RWPE2 (cell line): ENCODE measurements around the gene IFNG-AS1.
A peak's percentile ranks its signal among the peaks of the same experiment; 100 is the strongest.

Experiments
- ATAC-seq: fragments of 200-7000 bp; cut with Tn5 transposase; 3 replicates; pipeline ENCODE4 v1.9.1; 2021; ENCODE audit warnings: low read depth
- DNase-seq: peaks from one replicate; pipeline ENCODE4 v3.0.0-alpha.2; 2020; ENCODE audit warnings: low spot score
- H3K27ac ChIP-seq: fragments of 450-650 bp; 2 replicates; pipeline ENCODE4 v1.5.1; 2017; ENCODE audit warnings: mild to moderate bottlenecking; ENCODE audit not compliant: poor library complexity, severe bottlenecking
- H3K27me3 ChIP-seq: fragments of 250-450 bp; sonication (Bioruptor Pico); 2 replicates; pipeline ENCODE4 v1.5.1; 2021; ENCODE audit warnings: mild to moderate bottlenecking, moderate library complexity; ENCODE audit not compliant: insufficient read depth, poor library complexity, severe bottlenecking
- H3K36me3 ChIP-seq: fragments of 250-450 bp; sonication (Bioruptor Pico); 2 replicates; pipeline ENCODE4 v1.5.1; 2020; ENCODE audit warnings: low read depth, mild to moderate bottlenecking, moderate library complexity
- H3K4me1 ChIP-seq: fragments of 250-450 bp; sonication (Bioruptor Pico); 2 replicates; pipeline ENCODE4 v1.5.1; 2021; ENCODE audit warnings: mild to moderate bottlenecking, moderate library complexity; ENCODE audit not compliant: insufficient read depth, poor library complexity, severe bottlenecking
- H3K4me3 ChIP-seq: fragments of 250-450 bp; sonication (Bioruptor Pico); 2 replicates; pipeline ENCODE4 v1.5.1; 2021; ENCODE audit warnings: mild to moderate bottlenecking, moderate library complexity; ENCODE audit not compliant: severe bottlenecking
- H3K9me3 ChIP-seq: fragments of 250-450 bp; sonication (Bioruptor Pico); 2 replicates; pipeline ENCODE4 v1.5.1; 2021; ENCODE audit warnings: mild to moderate bottlenecking, moderate library complexity; ENCODE audit not compliant: severe bottlenecking
- CTCF ChIP-seq: fragments of 450-650 bp; IDR thresholded peaks from one replicate; pipeline ENCODE4 v1.5.1; 2017; ENCODE audit warnings: mild to moderate bottlenecking, moderate library complexity; ENCODE audit not compliant: poor library complexity, severe bottlenecking

The IFNG-AS1 gene

DNA sequence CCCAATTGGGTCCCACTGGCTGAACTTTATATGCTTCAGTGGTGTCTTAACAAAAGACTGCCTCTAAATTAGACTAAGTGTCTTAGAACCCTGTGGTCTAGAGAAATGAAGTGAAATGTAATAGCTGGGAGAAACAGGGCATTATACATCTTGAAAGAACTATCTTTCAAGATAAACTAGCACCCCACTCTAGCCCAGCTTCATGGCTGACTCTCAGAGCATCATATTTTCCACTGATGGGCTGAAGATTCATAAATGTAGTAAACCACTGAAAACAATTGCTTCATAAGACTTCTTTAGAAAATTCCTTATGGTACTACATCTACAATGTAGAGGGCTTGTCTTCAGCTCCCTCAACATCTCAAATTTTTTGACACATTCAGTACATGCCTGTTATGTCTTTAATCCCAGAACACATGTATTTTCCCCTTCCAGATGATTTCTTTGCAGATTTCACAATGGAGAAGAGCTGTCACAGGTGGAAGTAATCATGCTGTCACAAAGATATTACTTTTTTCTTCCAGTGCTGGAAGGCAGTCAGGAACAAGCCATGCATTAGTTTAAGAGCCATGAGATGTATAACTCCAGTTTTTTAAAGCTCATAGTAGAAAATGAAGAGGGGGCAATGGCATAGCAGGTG lies 48.5 kb downstream of the IFNG-AS1 start:
- H3K27me3 ChIP-seq: no peaks in the 10 kb centered on the region
- DNase-seq: no peak
- peaks cover 12% of the 10 kb centered on the region for H3K4me1 ChIP-seq
- no peak overlapping the region for H3K4me3 ChIP-seq
- H3K9me3 ChIP-seq: no peaks in the 10 kb centered on the region
- no peak for ATAC-seq
- TF ChIP-seq CTCF: no peak
- no peaks in the 10 kb centered on the region for H3K36me3 ChIP-seq
- no peak overlapping the region for H3K27ac ChIP-seq

DNA sequence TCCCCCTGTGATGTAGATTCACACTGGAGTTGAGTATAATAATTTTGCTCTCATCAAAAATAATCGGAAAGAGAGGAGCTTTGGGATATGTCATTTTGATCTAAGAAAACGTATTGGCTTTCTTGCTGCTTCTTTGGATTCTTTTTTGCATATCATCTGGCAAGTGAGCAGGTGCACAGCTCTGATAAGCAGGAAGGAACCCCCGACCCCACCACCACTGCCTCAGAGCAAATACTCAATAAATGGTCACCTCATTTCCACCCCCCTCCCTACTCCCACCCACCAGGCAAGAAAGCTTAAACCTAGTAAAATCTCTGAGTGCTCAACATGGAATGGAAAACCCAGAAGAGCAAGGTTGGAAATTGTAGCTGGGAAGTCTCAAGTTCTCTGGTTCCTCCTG lies 49.4 kb downstream of the IFNG-AS1 start:
- TF ChIP-seq CTCF: no peak
- Histone ChIP-seq H3K36me3 (no peaks in the 10 kb centered on the region), H3K4me1 (peaks cover 13% of the 10 kb centered on the region), H3K9me3 (no peaks in the 10 kb centered on the region), H3K4me3 (no peak overlapping the region), H3K27me3 (no peaks in the 10 kb centered on the region), H3K27ac (no peak overlapping the region)
- ATAC-seq (no peak), DNase-seq (no peak)

DNA sequence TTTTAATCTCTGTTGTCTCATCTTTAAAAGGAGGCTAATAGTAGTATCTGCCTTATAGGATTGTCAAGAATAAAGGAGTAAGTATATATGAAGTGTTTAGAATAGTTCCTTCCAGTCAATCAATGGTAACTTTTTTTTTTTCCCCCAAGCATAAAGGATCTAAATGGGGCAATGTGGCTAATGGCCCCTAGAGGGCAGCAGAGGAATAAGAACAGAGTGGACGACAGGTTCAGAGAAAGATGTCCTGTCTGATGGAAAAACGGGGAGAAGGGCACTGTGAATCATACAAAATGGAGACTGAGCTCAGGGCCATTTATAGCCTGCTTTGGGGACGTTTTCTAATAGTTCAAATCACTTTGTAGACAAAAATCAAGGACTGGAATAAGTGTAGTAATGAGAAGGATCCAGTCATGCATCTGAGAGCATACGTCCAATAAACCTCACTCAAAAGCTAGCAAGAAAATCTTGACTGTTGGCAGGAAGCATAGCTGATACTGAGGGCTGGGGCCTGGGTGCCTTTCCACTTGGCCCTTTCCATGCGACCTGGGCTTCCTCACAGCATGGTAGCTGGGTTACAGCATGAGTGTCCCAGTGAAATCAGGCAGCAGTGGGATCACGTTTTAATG lies 51.3 kb downstream of the IFNG-AS1 start:
- DNase-seq (no peak), ATAC-seq (peak; percentile 69)
- peak; percentile 98 for TF ChIP-seq CTCF
- Histone ChIP-seq H3K9me3 (no peaks in the 10 kb centered on the region), H3K27ac (no peak overlapping the region), H3K36me3 (no peaks in the 10 kb centered on the region), H3K4me3 (no peak overlapping the region), H3K27me3 (no peaks in the 10 kb centered on the region), H3K4me1 (peaks cover 13% of the 10 kb centered on the region)

DNA sequence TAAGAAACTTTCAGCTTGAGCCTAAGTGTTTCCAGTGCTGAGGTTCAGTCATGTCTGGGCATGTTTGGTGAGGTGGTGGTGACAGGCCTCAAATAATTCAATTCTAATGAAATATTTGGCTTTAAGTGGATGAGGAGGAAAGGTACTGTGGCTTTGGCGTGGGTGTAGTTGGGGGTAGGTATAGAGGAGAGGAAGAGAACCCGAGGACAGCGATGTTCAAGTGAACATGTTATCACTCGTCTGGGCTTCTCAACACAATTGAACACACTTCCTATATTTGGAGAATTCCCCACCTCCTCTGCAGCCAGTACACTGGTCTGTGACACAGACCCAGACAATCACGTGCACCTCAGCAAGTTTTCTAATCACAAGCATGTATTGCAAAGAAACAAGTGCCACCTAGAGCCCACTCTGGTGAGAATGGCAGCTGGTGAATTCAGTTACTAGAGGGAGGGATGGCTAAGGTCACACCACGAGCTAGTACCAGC lies 53.0 kb downstream of the IFNG-AS1 start:
- ATAC-seq: peak; percentile 82

More for the DNA sequence above, 53.0 kb downstream of the IFNG-AS1 start:
- H3K27ac ChIP-seq: peak overlapping the region; percentile 47
- no peak for DNase-seq
- no peaks in the 10 kb centered on the region for H3K36me3 ChIP-seq
- H3K4me3 ChIP-seq: no peak overlapping the region
- H3K4me1 ChIP-seq: peaks cover 13% of the 10 kb centered on the region
- no peaks in the 10 kb centered on the region for H3K27me3 ChIP-seq
- TF ChIP-seq CTCF: no peak
- no peaks in the 10 kb centered on the region for H3K9me3 ChIP-seq
